HCT116 (cell line): ENCODE results near the gene MXRA7. TPM values are rescaled to one million over a fixed set of nuclear protein-coding genes. Genes with fewer than 3 reads are reported as not detected.

Experiments
- ATAC-seq: fragments of 200-7000 bp; cut with Tn5 transposase; 2 replicates; pipeline ENCODE4 v1.9.1; 2020; ENCODE audit warnings: mild to moderate bottlenecking, moderate library complexity
- BruUV-seq: library from RNA; stranded (reverse); fragments of 400-500 nt; replicated peaks from 2 replicates; lab custom pipeline; 2021; lab: Mats Ljungman, UMichigan
- CTCF ChIA-PET: fragments of 300-600 bp; sonication (Branson Sonifier 250); formaldehyde crosslinking; loops from one replicate; lab custom pipeline; 2021; ENCODE audit warnings: antibody characterized with exemption; lab: Charles Lee
- POLR2A ChIA-PET: fragments of 300-600, 350-600 bp; sonication (Branson Sonifier 250); formaldehyde crosslinking; loops from one replicate; lab custom pipeline; 2021; ENCODE audit warnings: antibody characterized with exemption; lab: Charles Lee
- RAD21 ChIA-PET, 2 experiments: fragments of 300-600 bp; sonication (Branson Sonifier 250); formaldehyde crosslinking; loops; one replicate each; lab custom pipeline; 2023; ENCODE audit warnings: low total read pairs in 2 of 2; ENCODE audit not compliant: uncharacterized antibody in 2 of 2, unreplicated experiment in 2 of 2, low non-redundant PET in 1 of 2; lab: Charles Lee
- DNase-seq: peaks from one replicate; pipeline ENCODE4 v3.0.0-alpha.2; 2010; ENCODE audit warnings: low read depth, low spot score
- H2AFZ ChIP-seq: fragments of 200-600 bp; shearing (Covaris generic), sonication (generic); 2 replicates; pipeline ENCODE4 v1.6.1; 2017; ENCODE audit warnings: low read depth, mixed run types, mixed read lengths, antibody characterized with exemption, low read length; ENCODE audit not compliant: poor library complexity, severe bottlenecking
- H3K27ac ChIP-seq: 2 replicates; pipeline ENCODE4 v1.5.1; 2012; ENCODE audit warnings: low read depth, low read length
- H3K27me3 ChIP-seq: fragments of 200-600 bp; sonication (generic); 2 replicates; pipeline ENCODE4 v1.6.1; 2016; ENCODE audit warnings: mixed run types, low read length, mixed read lengths; ENCODE audit not compliant: insufficient read depth
- H3K36me3 ChIP-seq, 2 experiments: fragments of 200-500 bp in 1 of 2; fragments of 200-600 bp in 1 of 2; sonication (Bioruptor generic) in 1 of 2; sonication (generic) in 1 of 2; 2 replicates each; pipeline versions ENCODE4 v1.5.1 to v1.6.1; 2014 to 2016; ENCODE audit warnings: low read length in 2 of 2, inconsistent platforms in 1 of 2, mixed read lengths in 1 of 2, mixed run types in 1 of 2; ENCODE audit not compliant: insufficient read depth in 2 of 2, control insufficient read depth in 1 of 2
- H3K4me1 ChIP-seq, 2 experiments: fragments of 200-600 bp in 1 of 2; sonication (generic) in 1 of 2; 2 replicates each; pipeline versions ENCODE4 v1.5.1 to v1.6.1; 2012 to 2017; ENCODE audit warnings: low read length in 2 of 2, inconsistent platforms in 1 of 2, mild to moderate bottlenecking in 1 of 2, mixed read lengths in 1 of 2, mixed run types in 1 of 2, moderate library complexity in 1 of 2; ENCODE audit not compliant: insufficient read depth in 2 of 2, control insufficient read depth in 1 of 2
- H3K4me2 ChIP-seq: fragments of 200-600 bp; sonication (generic); 2 replicates; pipeline ENCODE4 v1.6.1; 2017; ENCODE audit warnings: mixed run types, low read length, mixed read lengths
- H3K4me3 ChIP-seq, 2 experiments: fragments of 200-600 bp in 1 of 2; sonication (generic) in 1 of 2; replicated peaks in 1 of 2; 2 replicates each; pipeline ENCODE4 v1.5.1; 2011 to 2016; ENCODE audit warnings: low read length in 2 of 2, control low read depth in 1 of 2, low read depth in 1 of 2, mild to moderate bottlenecking in 1 of 2, mixed read lengths in 1 of 2, mixed run types in 1 of 2
- H3K79me2 ChIP-seq: fragments of 200-600 bp; sonication (generic); 2 replicates; pipeline ENCODE4 v1.6.1; 2017; ENCODE audit warnings: mild to moderate bottlenecking, mixed run types, low read length, moderate library complexity, mixed read lengths; ENCODE audit not compliant: insufficient read depth
- H3K9ac ChIP-seq: fragments of 200-600 bp; sonication (generic); 2 replicates; pipeline ENCODE4 v1.6.1; 2016; ENCODE audit warnings: low read length, mixed read lengths
- H3K9me2 ChIP-seq: fragments of 200-600 bp; sonication (generic), shearing (Covaris generic); 2 replicates; pipeline ENCODE4 v1.6.1; 2017; ENCODE audit warnings: mixed run types, mild to moderate bottlenecking, moderate library complexity; ENCODE audit not compliant: insufficient read depth
- H3K9me3 ChIP-seq, 2 experiments: fragments of 200-500 bp in 1 of 2; fragments of 200-600 bp in 1 of 2; sonication (Bioruptor generic) in 1 of 2; sonication (generic) in 1 of 2; 2 replicates each; pipeline ENCODE4 v1.6.1; 2014 to 2017; ENCODE audit warnings: low read length in 2 of 2, mixed read lengths in 2 of 2, inconsistent platforms in 1 of 2, low read depth in 1 of 2, mild to moderate bottlenecking in 1 of 2, mixed run types in 1 of 2, moderate library complexity in 1 of 2; ENCODE audit not compliant: control insufficient read depth in 1 of 2, insufficient read depth in 1 of 2
- H4K20me1 ChIP-seq: fragments of 200-600 bp; sonication (generic), shearing (Covaris generic); 2 replicates; pipeline ENCODE4 v1.6.1; 2017; ENCODE audit warnings: mixed run types, mild to moderate bottlenecking, moderate library complexity; ENCODE audit not compliant: insufficient read depth
- EGR1 ChIP-seq: IDR thresholded peaks from 2 replicates; pipeline ENCODE4 v1.6.1; 2012; ENCODE audit warnings: low read depth
- FOSL1 ChIP-seq: IDR thresholded peaks from 2 replicates; pipeline ENCODE4 v1.6.1; 2012; ENCODE audit warnings: low read depth
- POLR2A ChIP-seq: IDR thresholded peaks from 2 replicates; pipeline ENCODE4 v1.7.0; 2011; ENCODE audit warnings: borderline replicate concordance; ENCODE audit not compliant: insufficient read depth, insufficient read length; ENCODE audit errors: extremely low read depth
- RAD21 ChIP-seq: IDR thresholded peaks from 2 replicates; pipeline ENCODE4 v1.6.1; 2012; ENCODE audit warnings: low read depth, mild to moderate bottlenecking
- SRF ChIP-seq: IDR thresholded peaks from 2 replicates; pipeline ENCODE4 v1.6.1; 2012; ENCODE audit warnings: low read depth
- ZNF274 ChIP-seq: fragments of 200-500 bp; sonication (Bioruptor generic); IDR thresholded peaks from 2 replicates; pipeline ENCODE4 v1.6.1; 2014; ENCODE audit warnings: mild to moderate bottlenecking, low read depth, low read length, inconsistent platforms
- intact Hi-C: fragments of 100-400 bp; cut with micrococcal nuclease; formaldehyde crosslinking; loops from 2 replicates; pipeline ENCODE4 v1.10.0; 2022
- total RNA-seq: library from RNA; stranded (reverse); gene quantifications from one replicate; pipeline ENCODE4 v1.2.1, GENCODE V29; 2021; ENCODE audit not compliant: unreplicated experiment
- TF ChIP-seq, protein P1 (sequence below): IDR thresholded peaks from 2 replicates; pipeline ENCODE4 v1.6.1; 2012; ENCODE audit warnings: low read depth
- TF ChIP-seq, protein P2 (sequence below), 3 experiments: fragments of 200-600 bp in 1 of 3; sonication (generic) in 1 of 3; IDR thresholded peaks in 2 of 3; conservative IDR thresholded peaks in 1 of 3; 2 replicates each; pipeline ENCODE4 v1.5.1; 2012 to 2017; ENCODE audit warnings: low read depth in 2 of 3, low read length in 2 of 3, antibody characterized with exemption in 1 of 3, borderline replicate concordance in 1 of 3, control low read depth in 1 of 3, mild to moderate bottlenecking in 1 of 3, mixed read lengths in 1 of 3, mixed run types in 1 of 3, moderate library complexity in 1 of 3; ENCODE audit not compliant: insufficient read depth in 1 of 3
- TF ChIP-seq, protein P3 (sequence below): IDR thresholded peaks from 2 replicates; pipeline ENCODE4 v1.6.1; 2011; ENCODE audit warnings: mild to moderate bottlenecking, low read length, moderate library complexity; ENCODE audit not compliant: insufficient replicate concordance; ENCODE audit errors: extremely low read depth
- TF ChIP-seq, protein P4 (sequence below): IDR thresholded peaks from 2 replicates; pipeline ENCODE4 v1.6.1; 2012

Gene MXRA7
- total RNA-seq, 1 experiment from 2014 or later: 57.1 TPM

DNA sequence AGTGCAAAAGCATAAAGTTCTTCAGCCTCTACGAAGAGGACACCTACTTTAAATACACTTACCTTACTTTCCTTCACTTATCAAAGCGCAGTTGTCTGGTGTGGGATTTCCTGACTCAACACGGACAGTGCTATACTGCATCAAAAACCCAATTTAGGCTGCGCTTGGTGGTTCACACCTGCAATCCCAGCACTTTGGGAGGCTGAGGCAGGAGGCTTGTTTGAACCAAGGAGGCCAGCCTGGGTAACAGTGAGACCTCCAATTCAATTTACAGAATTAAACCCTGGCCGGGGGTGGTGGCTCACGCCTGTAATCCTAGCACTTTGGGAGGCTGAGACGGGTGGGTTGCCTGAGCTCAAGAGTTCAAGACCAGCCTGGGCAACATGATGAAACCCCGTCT lies 11.5 kb upstream of the MXRA7 start:
- no peaks in the 10 kb centered on the region for H3K9me3 ChIP-seq
- intact Hi-C loops: no loop called here
- no peak overlapping the region for H2AFZ ChIP-seq
- H3K9ac ChIP-seq: no peak overlapping the region
- H3K27ac ChIP-seq: no peak overlapping the region
- peaks cover 6 to 11% of the 10 kb centered on the region in 2 experiments for H3K4me1 ChIP-seq
- H3K27me3 ChIP-seq: no peaks in the 10 kb centered on the region
- ChIA-PET RAD21 (no interaction called here), CTCF (no interaction called here), POLR2A (interaction anchor here (0.6 to 1.5 kb wide), 3 partner anchors 12 to 1433 kb away, joined by 3 to 5 read pairs (median 4); no protein-coding TSS in a partner anchor)
- ATAC-seq: no peak
- TF ChIP-seq POLR2A (no peak), RAD21 (no peak), ZNF274 (no peak), SRF (no peak)
- TF ChIP-seq, protein P1, sequence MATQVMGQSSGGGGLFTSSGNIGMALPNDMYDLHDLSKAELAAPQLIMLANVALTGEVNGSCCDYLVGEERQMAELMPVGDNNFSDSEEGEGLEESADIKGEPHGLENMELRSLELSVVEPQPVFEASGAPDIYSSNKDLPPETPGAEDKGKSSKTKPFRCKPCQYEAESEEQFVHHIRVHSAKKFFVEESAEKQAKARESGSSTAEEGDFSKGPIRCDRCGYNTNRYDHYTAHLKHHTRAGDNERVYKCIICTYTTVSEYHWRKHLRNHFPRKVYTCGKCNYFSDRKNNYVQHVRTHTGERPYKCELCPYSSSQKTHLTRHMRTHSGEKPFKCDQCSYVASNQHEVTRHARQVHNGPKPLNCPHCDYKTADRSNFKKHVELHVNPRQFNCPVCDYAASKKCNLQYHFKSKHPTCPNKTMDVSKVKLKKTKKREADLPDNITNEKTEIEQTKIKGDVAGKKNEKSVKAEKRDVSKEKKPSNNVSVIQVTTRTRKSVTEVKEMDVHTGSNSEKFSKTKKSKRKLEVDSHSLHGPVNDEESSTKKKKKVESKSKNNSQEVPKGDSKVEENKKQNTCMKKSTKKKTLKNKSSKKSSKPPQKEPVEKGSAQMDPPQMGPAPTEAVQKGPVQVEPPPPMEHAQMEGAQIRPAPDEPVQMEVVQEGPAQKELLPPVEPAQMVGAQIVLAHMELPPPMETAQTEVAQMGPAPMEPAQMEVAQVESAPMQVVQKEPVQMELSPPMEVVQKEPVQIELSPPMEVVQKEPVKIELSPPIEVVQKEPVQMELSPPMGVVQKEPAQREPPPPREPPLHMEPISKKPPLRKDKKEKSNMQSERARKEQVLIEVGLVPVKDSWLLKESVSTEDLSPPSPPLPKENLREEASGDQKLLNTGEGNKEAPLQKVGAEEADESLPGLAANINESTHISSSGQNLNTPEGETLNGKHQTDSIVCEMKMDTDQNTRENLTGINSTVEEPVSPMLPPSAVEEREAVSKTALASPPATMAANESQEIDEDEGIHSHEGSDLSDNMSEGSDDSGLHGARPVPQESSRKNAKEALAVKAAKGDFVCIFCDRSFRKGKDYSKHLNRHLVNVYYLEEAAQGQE: no peak
- no TSS peak for BruUV-seq
- peaks cover under 1% of the 10 kb centered on the region; the same call in 1 of the 2 replicates for H4K20me1 ChIP-seq
- H3K36me3 ChIP-seq: peaks cover 60 to 70% of the 10 kb centered on the region in 2 experiments
- H3K4me3 ChIP-seq: no peak overlapping the region
- H3K9me2 ChIP-seq: no peaks in the 10 kb centered on the region
- DNase-seq: no peak
- peaks cover 75% of the 10 kb centered on the region for H3K79me2 ChIP-seq
- no peak overlapping the region for H3K4me2 ChIP-seq

DNA sequence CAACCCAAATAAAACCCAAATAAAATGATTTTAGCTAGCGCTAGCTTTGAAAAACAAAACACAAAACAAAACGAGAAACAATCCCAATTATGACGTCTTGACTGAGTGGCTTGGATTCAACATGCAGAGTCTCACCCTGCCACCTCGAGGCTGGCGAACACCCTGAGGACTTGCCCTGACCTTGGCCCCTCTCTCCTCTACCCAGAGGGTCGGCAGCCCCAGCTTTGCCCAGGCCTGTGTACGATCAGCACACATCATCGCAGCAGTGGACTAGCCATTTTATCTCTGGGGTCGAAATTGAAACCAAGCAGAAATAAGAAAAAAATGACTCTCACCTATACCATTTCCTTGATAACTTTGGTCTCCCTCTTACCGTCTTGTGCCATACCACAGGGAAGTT lies 10.7 kb upstream of the MXRA7 start:
- Histone ChIP-seq H3K27me3 (no peaks in the 10 kb centered on the region), H3K79me2 (peaks cover 69% of the 10 kb centered on the region)
- RAD21 ChIA-PET: no interaction called here

More for the DNA sequence above, 10.7 kb upstream of the MXRA7 start:
- no peak overlapping the region for H3K4me3 ChIP-seq
- no peaks in the 10 kb centered on the region for H3K9me2 ChIP-seq
- H4K20me1 ChIP-seq: no peaks in the 10 kb centered on the region; the same call in 1 of the 2 replicates
- H2AFZ ChIP-seq: no peak overlapping the region
- peaks cover 6 to 10% of the 10 kb centered on the region in 2 experiments for H3K4me1 ChIP-seq
- H3K36me3 ChIP-seq: peaks cover 69 to 78% of the 10 kb centered on the region in 2 experiments
- no peak for TF ChIP-seq RAD21
- TF ChIP-seq, protein P2, sequence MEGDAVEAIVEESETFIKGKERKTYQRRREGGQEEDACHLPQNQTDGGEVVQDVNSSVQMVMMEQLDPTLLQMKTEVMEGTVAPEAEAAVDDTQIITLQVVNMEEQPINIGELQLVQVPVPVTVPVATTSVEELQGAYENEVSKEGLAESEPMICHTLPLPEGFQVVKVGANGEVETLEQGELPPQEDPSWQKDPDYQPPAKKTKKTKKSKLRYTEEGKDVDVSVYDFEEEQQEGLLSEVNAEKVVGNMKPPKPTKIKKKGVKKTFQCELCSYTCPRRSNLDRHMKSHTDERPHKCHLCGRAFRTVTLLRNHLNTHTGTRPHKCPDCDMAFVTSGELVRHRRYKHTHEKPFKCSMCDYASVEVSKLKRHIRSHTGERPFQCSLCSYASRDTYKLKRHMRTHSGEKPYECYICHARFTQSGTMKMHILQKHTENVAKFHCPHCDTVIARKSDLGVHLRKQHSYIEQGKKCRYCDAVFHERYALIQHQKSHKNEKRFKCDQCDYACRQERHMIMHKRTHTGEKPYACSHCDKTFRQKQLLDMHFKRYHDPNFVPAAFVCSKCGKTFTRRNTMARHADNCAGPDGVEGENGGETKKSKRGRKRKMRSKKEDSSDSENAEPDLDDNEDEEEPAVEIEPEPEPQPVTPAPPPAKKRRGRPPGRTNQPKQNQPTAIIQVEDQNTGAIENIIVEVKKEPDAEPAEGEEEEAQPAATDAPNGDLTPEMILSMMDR (IDR thresholded peaks at IDR 0.05 in 2 of 3, conservative IDR thresholded peaks at IDR 0.05 in 1 of 3; ENCODE audit: borderline replicate concordance in 1 of 3, insufficient read depth in 1 of 3, low read depth in 2 of 3, low read length in 2 of 3): no peak
- TF ChIP-seq, protein P3, sequence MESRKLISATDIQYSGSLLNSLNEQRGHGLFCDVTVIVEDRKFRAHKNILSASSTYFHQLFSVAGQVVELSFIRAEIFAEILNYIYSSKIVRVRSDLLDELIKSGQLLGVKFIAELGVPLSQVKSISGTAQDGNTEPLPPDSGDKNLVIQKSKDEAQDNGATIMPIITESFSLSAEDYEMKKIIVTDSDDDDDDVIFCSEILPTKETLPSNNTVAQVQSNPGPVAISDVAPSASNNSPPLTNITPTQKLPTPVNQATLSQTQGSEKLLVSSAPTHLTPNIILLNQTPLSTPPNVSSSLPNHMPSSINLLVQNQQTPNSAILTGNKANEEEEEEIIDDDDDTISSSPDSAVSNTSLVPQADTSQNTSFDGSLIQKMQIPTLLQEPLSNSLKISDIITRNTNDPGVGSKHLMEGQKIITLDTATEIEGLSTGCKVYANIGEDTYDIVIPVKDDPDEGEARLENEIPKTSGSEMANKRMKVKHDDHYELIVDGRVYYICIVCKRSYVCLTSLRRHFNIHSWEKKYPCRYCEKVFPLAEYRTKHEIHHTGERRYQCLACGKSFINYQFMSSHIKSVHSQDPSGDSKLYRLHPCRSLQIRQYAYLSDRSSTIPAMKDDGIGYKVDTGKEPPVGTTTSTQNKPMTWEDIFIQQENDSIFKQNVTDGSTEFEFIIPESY: no peak
- TF ChIP-seq FOSL1: no peak
- TF ChIP-seq, protein P4, sequence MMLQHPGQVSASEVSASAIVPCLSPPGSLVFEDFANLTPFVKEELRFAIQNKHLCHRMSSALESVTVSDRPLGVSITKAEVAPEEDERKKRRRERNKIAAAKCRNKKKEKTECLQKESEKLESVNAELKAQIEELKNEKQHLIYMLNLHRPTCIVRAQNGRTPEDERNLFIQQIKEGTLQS: no peak
- TF ChIP-seq SRF: no peak
- TF ChIP-seq EGR1: no peak
- DNase-seq: no peak
- no peak for ATAC-seq
- POLR2A ChIA-PET: no interaction called here
- CTCF ChIA-PET: no interaction called here
- H3K27ac ChIP-seq: no peak overlapping the region
- H3K9me3 ChIP-seq: no peaks in the 10 kb centered on the region
- H3K4me2 ChIP-seq: no peak overlapping the region
- no peak overlapping the region for H3K9ac ChIP-seq
- intact Hi-C loops: no loop called here
- BruUV-seq: no TSS peak
